HG02885 (cell line): ENCODE measurements around the gene GPRC5B.

Source experiments
- ATAC-seq: cut with Tn5 transposase; IDR thresholded peaks from one replicate; pipeline ENCODE4 v1.9.1; 2021; ENCODE audit warnings: mild to moderate bottlenecking; ENCODE audit not compliant: unreplicated experiment, poor library complexity

Gene GPRC5B

GRCh38 chr16:19874851-19875546 lies 9.6 kb downstream of the GPRC5B start:
- no peak for ATAC-seq

GRCh38 chr16:19874026-19874425 lies 10.6 kb downstream of the GPRC5B start:
- no peak for ATAC-seq

DNA sequence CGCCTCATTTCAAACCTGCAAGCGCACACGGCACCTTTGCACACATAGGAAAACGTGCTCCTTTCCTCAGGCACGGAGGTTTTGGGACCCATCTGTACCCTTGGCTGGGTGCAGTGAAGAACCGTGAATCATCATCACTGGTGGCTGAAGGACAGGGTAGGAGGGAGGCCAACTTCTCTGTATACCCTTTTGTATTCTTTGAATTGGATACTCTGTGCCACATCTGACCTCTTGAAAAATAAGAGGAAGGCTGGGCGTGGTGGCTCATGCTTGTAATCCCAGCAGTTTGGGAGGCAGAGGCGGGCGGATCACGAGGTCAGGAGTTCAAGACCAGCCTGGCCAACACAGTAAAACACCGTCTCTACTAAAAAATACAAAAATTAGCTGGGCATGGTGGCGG lies 11.7 kb downstream of the GPRC5B start:
- ATAC-seq, result no peak

DNA sequence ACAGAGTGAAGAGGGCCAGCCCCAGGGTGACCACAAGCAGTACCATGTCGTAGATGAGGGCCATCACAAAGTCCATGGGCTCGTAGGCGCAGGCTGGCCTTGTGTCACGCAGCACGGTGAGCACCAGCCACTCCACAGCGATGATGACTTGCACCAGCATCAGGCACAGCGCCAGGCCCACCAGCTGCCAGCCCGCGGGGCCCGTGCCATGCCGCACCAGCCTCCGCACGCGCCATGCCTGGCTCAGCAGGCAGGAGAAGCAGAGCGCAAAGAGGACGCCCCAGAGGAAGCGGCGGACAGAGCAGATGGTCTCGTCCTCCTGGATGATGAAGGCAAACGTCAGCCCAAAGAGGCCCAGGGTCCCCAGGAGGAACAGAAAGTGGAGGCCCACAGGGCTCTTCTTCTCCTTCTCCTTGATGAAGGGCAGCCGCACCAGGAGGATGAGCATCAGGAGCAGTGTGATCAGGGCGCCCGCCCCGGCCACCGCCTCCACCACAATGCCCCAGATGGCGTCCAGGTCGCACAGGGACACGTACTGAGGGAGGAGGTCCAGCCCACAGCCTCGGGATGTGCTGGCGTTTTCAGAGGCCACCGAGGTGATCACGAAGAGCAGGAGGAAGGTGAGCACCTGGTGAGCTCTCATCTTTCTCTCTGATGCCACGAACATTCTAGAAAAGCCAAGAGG lies 12.3 kb downstream of the GPRC5B start:
- no peak for ATAC-seq

- no peak for ATAC-seq
Observed at GRCh38 chr16:19871721-19872120, 12.9 kb downstream of the GPRC5B start.

DNA sequence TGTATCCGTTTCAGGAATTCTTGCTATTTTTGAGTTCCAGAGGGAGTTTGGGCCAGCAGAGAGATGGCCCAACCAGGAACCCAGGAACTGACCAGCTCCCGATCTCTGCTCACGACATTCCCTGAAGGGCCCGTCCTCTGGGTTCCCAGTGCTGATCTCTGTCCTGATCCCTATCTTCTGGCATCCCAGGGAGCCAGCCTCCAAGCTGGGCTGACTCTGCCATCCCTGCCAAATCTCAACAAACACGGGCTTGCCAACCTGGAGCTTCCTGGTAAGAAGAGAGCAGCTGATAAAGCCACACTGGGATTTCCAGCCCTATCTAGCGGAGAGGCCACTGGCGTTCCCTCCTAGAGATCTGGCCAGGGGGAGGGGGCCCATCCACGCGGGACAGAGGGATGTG lies 16.2 kb downstream of the GPRC5B start:
- ATAC-seq, result no peak

GRCh38 chr16:19864566-19864965 lies 20.1 kb downstream of the GPRC5B start:
- ATAC-seq, result no peak

DNA sequence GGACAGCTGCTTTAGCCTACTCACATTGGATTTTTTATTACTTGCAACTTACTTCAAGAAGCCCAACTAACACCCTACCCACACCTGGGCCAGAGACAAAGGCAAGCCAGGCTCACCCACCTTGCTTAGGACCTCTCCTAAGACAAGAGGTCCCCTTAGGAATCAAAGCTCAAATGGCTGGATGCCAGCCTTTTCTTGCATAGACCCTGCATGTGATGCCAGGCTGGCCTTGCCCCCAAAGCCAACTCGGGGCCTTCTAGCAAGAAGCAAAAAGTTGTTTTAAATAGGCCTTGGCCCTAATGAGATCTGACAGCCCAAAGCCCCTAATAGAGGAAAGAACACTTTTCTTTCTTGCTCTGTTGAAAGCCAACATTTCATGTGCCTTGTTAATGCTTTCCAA lies 20.7 kb downstream of the GPRC5B start:
- no peak for ATAC-seq

DNA sequence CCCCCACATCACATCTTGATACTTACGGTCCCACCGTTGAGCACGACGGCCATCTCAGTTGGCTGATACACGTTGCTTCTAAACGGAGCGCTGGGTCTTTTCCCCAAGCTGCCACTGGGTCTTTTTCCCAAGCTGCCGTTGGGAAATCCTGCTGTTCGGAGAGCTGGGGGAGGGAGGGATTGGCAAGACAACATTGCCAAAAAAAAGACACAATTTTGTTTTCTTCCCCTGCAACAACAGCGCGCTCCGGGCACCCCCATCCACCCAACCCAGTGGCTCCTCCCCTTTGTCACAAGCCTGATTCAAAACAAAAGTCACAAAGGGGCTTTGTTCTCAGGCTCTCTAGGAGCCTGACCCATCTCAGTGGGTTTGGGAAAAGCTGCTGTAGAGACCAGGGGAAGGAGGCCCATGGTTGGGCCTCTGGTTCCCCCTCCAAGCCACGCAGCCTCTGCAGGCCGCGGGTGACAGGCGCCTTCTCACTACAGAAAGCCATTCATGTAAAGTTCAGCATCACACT lies 22.8 kb downstream of the GPRC5B start:
- no peak for ATAC-seq

GRCh38 chr16:19861133-19861532 lies 23.5 kb downstream of the GPRC5B start:
- ATAC-seq, result no peak

GRCh38 chr16:19860166-19861041 lies 24.2 kb downstream of the GPRC5B start:
- ATAC-seq, result no peak

GRCh38 chr16:19859603-19860002 lies 25.0 kb downstream of the GPRC5B start:
- ATAC-seq, result no peak

DNA sequence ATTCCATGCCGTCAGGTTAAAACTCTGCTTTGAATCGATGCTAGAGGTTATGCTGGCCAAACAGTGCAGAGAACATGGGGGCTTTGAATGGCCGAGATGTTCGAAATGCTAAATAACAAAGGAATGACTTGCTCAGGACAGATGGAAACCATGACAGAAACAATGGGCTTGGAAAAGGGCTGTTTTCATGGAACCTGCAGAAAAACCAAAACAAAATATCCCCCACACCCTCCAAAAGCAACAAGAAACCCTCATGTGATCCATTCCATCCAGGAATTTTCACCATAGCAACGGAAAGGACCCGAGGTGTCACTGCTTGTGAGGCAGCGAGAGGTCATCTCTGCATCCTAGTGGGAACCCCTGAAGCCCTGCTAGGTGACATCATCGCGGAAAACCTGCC lies 25.5 kb downstream of the GPRC5B start:
- ATAC-seq, result no peak

- ATAC-seq, result no peak
Observed at GRCh38 chr16:19858340-19859018, 26.2 kb downstream of the GPRC5B start.

- ATAC-seq, result no peak
Observed at GRCh38 chr16:19857593-19858339, 26.9 kb downstream of the GPRC5B start.

GRCh38 chr16:19856120-19856519 lies 28.5 kb downstream of the GPRC5B start:
- ATAC-seq, result no peak

- ATAC-seq, result no peak
Observed at GRCh38 chr16:19854543-19854876, 30.1 kb downstream of the GPRC5B start.

GRCh38 chr16:19853742-19854542 lies 30.7 kb downstream of the GPRC5B start:
- ATAC-seq, result no peak

DNA sequence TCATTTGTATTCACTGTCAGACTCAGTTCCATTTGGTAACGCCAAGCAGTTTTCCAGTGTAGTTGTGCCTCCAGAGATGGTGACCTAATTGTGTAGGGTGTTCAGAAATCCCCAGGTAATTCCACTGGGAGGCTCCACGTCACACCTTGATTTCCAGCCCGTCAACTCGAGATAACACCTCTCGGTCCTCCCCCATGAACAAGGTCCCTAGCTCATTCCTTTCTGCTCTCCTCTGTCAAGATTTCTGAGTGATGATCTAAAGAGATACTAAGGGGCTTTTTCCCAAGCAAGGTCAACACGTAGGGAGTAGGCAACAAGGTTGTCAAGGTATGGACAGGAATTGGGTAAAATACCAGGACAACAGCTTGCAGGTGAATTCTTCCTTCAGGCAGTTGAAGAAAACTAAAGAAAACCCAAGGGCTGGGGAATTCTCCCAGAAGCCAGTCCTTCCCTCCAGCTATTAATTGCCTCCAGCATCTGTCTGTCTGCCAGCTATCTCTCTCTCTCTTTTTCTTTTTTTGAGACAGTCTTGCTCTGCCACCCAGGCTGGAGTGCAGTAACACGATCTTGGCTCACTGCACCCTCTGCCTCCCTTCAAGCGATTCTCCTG lies 31.4 kb downstream of the GPRC5B start:
- ATAC-seq, result no peak
